ENCODE results near the gene SPSB4. TPM values are rescaled to one million over a fixed set of nuclear protein-coding genes. Genes with fewer than 3 reads are reported as not detected.

SPSB4 gene
- total RNA-seq, 1 donor from 2014 or later, result 2.2 TPM

GRCh38 chr3:141193066-141193830 lies 142.1 kb downstream of the SPSB4 start:
- DNase-seq (ENCODE audit: low read depth) (no peak), FAIRE-seq (no peak)
- no peaks in the 10 kb centered on the region for H4K20me1 ChIP-seq (ENCODE audit: insufficient read depth, low read length)
- H3K4me1 Mint-ChIP-seq (ENCODE audit: low read depth, unreplicated experiment), result no peaks in the 10 kb centered on the region
- no peaks in the 10 kb centered on the region for H3K36me3 Mint-ChIP-seq (ENCODE audit: low read depth, unreplicated experiment)
- no peak overlapping the region for H3K4me3 ChIP-seq (ENCODE audit: insufficient read depth, low read depth, low read length)
- no peak overlapping the region for H3K4me2 ChIP-seq (ENCODE audit: low read length)
- peak overlapping the region; percentile 45 for H3K27ac Mint-ChIP-seq (ENCODE audit: unreplicated experiment)
- H3K4me1 ChIP-seq (ENCODE audit: insufficient read depth, low read length), result no peaks in the 10 kb centered on the region
- H3K4me3 Mint-ChIP-seq (ENCODE audit: unreplicated experiment), result no peak overlapping the region
- H3K9ac ChIP-seq (ENCODE audit: low read length), result no peak overlapping the region
- no peaks in the 10 kb centered on the region for H3K9me3 ChIP-seq (ENCODE audit: insufficient read depth, low read depth, low read length)
- H3K9me3 Mint-ChIP-seq (ENCODE audit: unreplicated experiment), result peaks cover 5% of the 10 kb centered on the region
- H3K79me2 ChIP-seq (ENCODE audit: insufficient read depth, low read length), result no peaks in the 10 kb centered on the region
- no peaks in the 10 kb centered on the region for H3K36me3 ChIP-seq (ENCODE audit: insufficient read depth, low read length)
- H2AFZ ChIP-seq (ENCODE audit: low read depth, low read length), result no peak overlapping the region
- no peak overlapping the region for H3K27ac ChIP-seq (ENCODE audit: low read depth, low read length)
- TF ChIP-seq EZH2 (IDR thresholded peaks at IDR 0.05; ENCODE audit: insufficient read depth, low read length) (no peak), CTCF (IDR thresholded peaks at IDR 0.05; ENCODE audit: insufficient read depth, low read depth, low read length) (no peak)
- peaks cover 26% of the 10 kb centered on the region for H3K27me3 Mint-ChIP-seq (ENCODE audit: low read depth, unreplicated experiment)
- peaks cover 11% of the 10 kb centered on the region for H3K27me3 ChIP-seq (ENCODE audit: insufficient read depth, low read length)

Other genes starting within 250 kb of the SPSB4 start
- gene SLC25A36, start 109.5 kb upstream of the SPSB4 start, total RNA-seq, result 79.3 and 81.0 TPM in 2 replicates
- 4.5 and 6.1 TPM in 2 replicates for gene PXYLP1, start 180.5 kb downstream of the SPSB4 start, total RNA-seq